HG02885 (cell line): ENCODE results near the gene PTPRA.

Source experiments
- ATAC-seq: cut with Tn5 transposase; IDR thresholded peaks from one replicate; pipeline ENCODE4 v1.9.1; 2021; ENCODE audit warnings: mild to moderate bottlenecking; ENCODE audit not compliant: unreplicated experiment, poor library complexity

The PTPRA gene

DNA sequence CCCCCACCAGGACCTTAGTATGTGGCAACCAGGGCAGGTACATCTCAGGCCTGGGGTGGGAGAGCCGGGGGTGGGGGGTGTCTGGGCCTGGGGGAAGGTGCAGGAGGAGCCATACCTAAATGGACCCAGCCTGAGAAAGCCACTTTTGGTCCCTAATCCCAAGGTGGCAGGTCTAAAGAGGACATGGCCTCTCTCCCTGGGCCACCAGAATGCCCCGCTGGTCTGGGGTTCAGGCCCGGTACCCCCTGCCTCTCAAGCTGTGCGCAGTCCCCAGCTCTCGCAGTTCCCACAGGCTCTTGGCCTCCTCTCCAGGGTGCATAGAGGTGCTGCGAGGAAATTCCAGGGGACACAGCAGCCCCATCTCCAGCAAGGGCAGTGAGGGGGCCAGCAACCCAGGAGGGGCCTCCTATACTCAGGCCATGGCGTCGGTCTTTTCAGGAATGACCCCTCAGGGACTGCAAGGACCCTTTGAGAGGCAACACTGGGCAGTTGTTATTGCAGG, 212.3 kb downstream of the PTPRA start:
- ATAC-seq = no peak

DNA sequence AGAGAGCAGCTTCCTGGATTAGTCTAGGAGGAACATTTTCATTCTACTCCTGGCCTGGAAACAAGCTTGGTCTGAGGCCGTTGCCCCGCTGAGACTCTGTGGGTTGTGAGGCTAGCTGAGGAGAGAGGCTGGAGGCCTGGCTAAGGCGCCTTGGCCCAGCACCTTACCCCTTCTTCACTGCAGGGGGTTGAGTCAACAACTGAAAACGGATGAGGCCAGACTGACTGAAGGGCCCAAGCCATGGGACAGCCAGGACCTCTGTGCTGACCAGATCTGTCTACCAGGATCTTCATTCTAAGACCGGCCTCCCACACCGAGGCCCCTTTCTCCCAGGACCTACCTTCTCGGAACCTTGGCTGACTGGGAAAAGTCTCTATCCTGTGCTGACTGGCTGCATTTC, 214.8 kb downstream of the PTPRA start:
- ATAC-seq = no peak
